Measurements from ENCODE around the gene NIPSNAP3A.

GRCh38 chr9:104788251-104788650 lies 40.8 kb downstream of the NIPSNAP3A start:
- TF ChIP-seq CTCF (IDR thresholded peaks at IDR 0.05) (no peak), SIN3A (IDR thresholded peaks at IDR 0.05; ENCODE audit: borderline replicate concordance, insufficient read depth, low read depth, low read length) (no peak)

Measured in Panc1 (cell line).